Stomach (tissue), 4 donors: ENCODE results near the gene ARHGAP12.

Source experiments
- CTCF ChIP-seq, 7 experiments: fragments of 450-650 bp in 4 of 7; fragments of 200-600 bp in 3 of 7; sonication (generic) in 3 of 7; IDR thresholded peaks; one replicate each; pipeline ENCODE4 v1.5.1; 2016 to 2019; ENCODE audit warnings: antibody characterized with exemption in 7 of 7, control low read depth in 2 of 7, mild to moderate bottlenecking in 1 of 7
- POLR2A ChIP-seq, 4 donors: fragments of 450-650 bp; IDR thresholded peaks; one replicate each; pipeline ENCODE4 v1.6.1; 2016; ENCODE audit warnings: antibody characterized with exemption in 4 of 4, control low read depth in 2 of 4, mild to moderate bottlenecking in 1 of 4, moderate library complexity in 1 of 4
- POLR2AphosphoS5 ChIP-seq, 3 donors: sonication (generic); formaldehyde crosslinking; IDR thresholded peaks; one replicate each; pipeline ENCODE4 v1.6.1; 2016; ENCODE audit warnings: antibody characterized with exemption in 3 of 3

- TF ChIP-seq POLR2A (IDR thresholded peaks at IDR 0.05) (no peak), CTCF (IDR thresholded peaks at IDR 0.05) (no peak), POLR2AphosphoS5 (IDR thresholded peaks at IDR 0.05) (no peak)
Measured at GRCh38 chr10:31912289-31912688, 16.3 kb downstream of the ARHGAP12 start.
